GM12892 (cell line): ENCODE results near the gene CIT.

Source experiments
- POLR2A ChIP-seq: IDR thresholded peaks from 2 replicates; pipeline ENCODE4 v1.6.1; 2011; ENCODE audit warnings: low read depth, low read length, control low read depth
- POLR2AphosphoS5 ChIP-seq: IDR thresholded peaks from 2 replicates; pipeline ENCODE4 v1.6.1; 2011; ENCODE audit warnings: low read depth, low read length, control low read depth
- TAF1 ChIP-seq: IDR thresholded peaks from 2 replicates; pipeline ENCODE4 v1.6.1; 2011; ENCODE audit warnings: low read depth, mild to moderate bottlenecking, control low read depth, low read length, borderline replicate concordance

- TF ChIP-seq POLR2AphosphoS5, result no peak
- no peak for TF ChIP-seq POLR2A
- TF ChIP-seq TAF1, result no peak
These were observed 215.2 kb downstream of the CIT start for GRCh38 chr12:119661882-119662281.
